Neural cell (in vitro differentiated cells): ENCODE results near the gene NAAA. TPM values are rescaled to one million over a fixed set of nuclear protein-coding genes. Genes with fewer than 3 reads are reported as not detected.
"Not testable (repeated sequence)": the region's sequence is repeated elsewhere in the genome, so short reads cannot be mapped to it uniquely, and the experiment has no call there.

Source experiments
- H2AFZ ChIP-seq: fragments of 200-600, 300-800 bp; sonication (generic), shearing (Covaris generic); 2 replicates; pipeline ENCODE4 v1.6.0; 2014; ENCODE audit warnings: low read depth, mild to moderate bottlenecking, antibody characterized with exemption, low read length, moderate library complexity
- H3F3A ChIP-seq: fragments of 200-600 bp; shearing (Covaris generic); 2 replicates; pipeline ENCODE4 v1.6.1; 2016; ENCODE audit warnings: mild to moderate bottlenecking, moderate library complexity, mixed read lengths, antibody characterized with exemption, low read length; ENCODE audit not compliant: insufficient read depth, poor library complexity, severe bottlenecking
- H3K27ac ChIP-seq: fragments of 200-600, 300-800 bp; sonication (generic), shearing (Covaris generic); 2 replicates; pipeline ENCODE4 v1.5.1; 2014; ENCODE audit warnings: mild to moderate bottlenecking, low read length, moderate library complexity
- H3K27me3 ChIP-seq: fragments of 300-800, 200-600 bp; sonication (generic), shearing (Covaris generic); 2 replicates; pipeline ENCODE4 v1.6.0; 2014; ENCODE audit warnings: mild to moderate bottlenecking, low read depth, low read length, moderate library complexity; ENCODE audit not compliant: insufficient read depth
- H3K36me3 ChIP-seq: fragments of 300-800, 200-600 bp; sonication (generic), shearing (Covaris generic); 2 replicates; pipeline ENCODE4 v1.5.1; 2014; ENCODE audit warnings: mild to moderate bottlenecking, antibody characterized with exemption, low read length, moderate library complexity; ENCODE audit not compliant: insufficient read depth
- H3K4me2 ChIP-seq: fragments of 300-800, 200-600 bp; sonication (generic), shearing (Covaris generic); 2 replicates; pipeline ENCODE4 v1.6.0; 2014; ENCODE audit warnings: mild to moderate bottlenecking, low read length
- H3K4me3 ChIP-seq: fragments of 300-800, 200-600 bp; sonication (generic), shearing (Covaris generic); 2 replicates; pipeline ENCODE4 v1.5.1; 2014; ENCODE audit warnings: mild to moderate bottlenecking, low read length, moderate library complexity
- H3K79me2 ChIP-seq: fragments of 200-600 bp; shearing (Covaris generic); replicated peaks from 2 replicates; pipeline ENCODE4 v1.6.0; 2014; ENCODE audit warnings: mild to moderate bottlenecking, low read length, moderate library complexity; ENCODE audit not compliant: insufficient read depth
- H3K9ac ChIP-seq: fragments of 300-800, 200-600 bp; sonication (generic), shearing (Covaris generic); 2 replicates; pipeline ENCODE4 v1.6.1; 2016; ENCODE audit warnings: mild to moderate bottlenecking, low read length, mixed read lengths
- H3K9me2 ChIP-seq: fragments of 200-600 bp; shearing (Covaris generic); 2 replicates; pipeline ENCODE4 v1.6.1; 2016; ENCODE audit warnings: mild to moderate bottlenecking, low read length, mixed read lengths; ENCODE audit not compliant: insufficient read depth
- H3K9me3 ChIP-seq: fragments of 200-600, 300-800 bp; sonication (generic), shearing (Covaris generic); 2 replicates; pipeline ENCODE4 v1.6.1; 2016; ENCODE audit warnings: mild to moderate bottlenecking, mixed run types, low read length, moderate library complexity, mixed read lengths
- H4K20me1 ChIP-seq: fragments of 200-600 bp; shearing (Covaris generic); 2 replicates; pipeline ENCODE4 v1.6.1; 2016; ENCODE audit warnings: mild to moderate bottlenecking, mixed run types; ENCODE audit not compliant: insufficient read depth
- EP300 ChIP-seq: fragments of 450-650 bp; conservative IDR thresholded peaks from 2 replicates; pipeline ENCODE4 v1.6.1; 2014; ENCODE audit warnings: antibody characterized with exemption, mild to moderate bottlenecking, moderate library complexity; ENCODE audit not compliant: poor library complexity, severe bottlenecking
- EZH2 ChIP-seq: fragments of 200-600, 300-800 bp; shearing (Covaris generic), sonication (generic); IDR thresholded peaks from 2 replicates; pipeline ENCODE4 v1.6.1; 2014; ENCODE audit warnings: antibody characterized with exemption, low read length, borderline replicate concordance, mild to moderate bottlenecking; ENCODE audit not compliant: insufficient read depth, poor library complexity, severe bottlenecking
- MXI1 ChIP-seq: fragments of 450-650 bp; conservative IDR thresholded peaks from 2 replicates; pipeline ENCODE4 v1.6.1; 2014; ENCODE audit warnings: antibody characterized with exemption, mild to moderate bottlenecking; ENCODE audit not compliant: poor library complexity, severe bottlenecking
- POLR2AphosphoS5 ChIP-seq: IDR thresholded peaks from 2 replicates; pipeline ENCODE4 v1.6.1; 2012
- RAD21 ChIP-seq: fragments of 450-650 bp; conservative IDR thresholded peaks from 2 replicates; pipeline ENCODE4 v1.6.1; 2014; ENCODE audit warnings: antibody characterized with exemption, mild to moderate bottlenecking, moderate library complexity
- SMC3 ChIP-seq: fragments of 450-650 bp; conservative IDR thresholded peaks from 2 replicates; pipeline ENCODE4 v1.6.1; 2014; ENCODE audit warnings: antibody characterized with exemption, mild to moderate bottlenecking, moderate library complexity; ENCODE audit not compliant: poor library complexity
- TAF1 ChIP-seq: IDR thresholded peaks from 2 replicates; pipeline ENCODE4 v1.6.1; 2012; ENCODE audit warnings: low read depth
- polyA plus RNA-seq: library from polyadenylated mRNA; depleted of rRNA; stranded (reverse); fragments of >200 nt; gene quantifications from 2 replicates; pipeline ENCODE4 v1.2.3, GENCODE V29; 2014
- TF ChIP-seq, protein P1 (sequence below): IDR thresholded peaks from 2 replicates; pipeline ENCODE4 v1.6.1; 2012; ENCODE audit warnings: borderline replicate concordance
- TF ChIP-seq, protein P2 (sequence below): fragments of 450-650 bp; IDR thresholded peaks from 2 replicates; pipeline ENCODE4 v1.5.1; 2014; ENCODE audit warnings: antibody characterized with exemption, mild to moderate bottlenecking, moderate library complexity; ENCODE audit not compliant: poor library complexity, severe bottlenecking

NAAA gene
- polyA plus RNA-seq, 1 donor from 2014 or later, result 11.9 TPM

DNA sequence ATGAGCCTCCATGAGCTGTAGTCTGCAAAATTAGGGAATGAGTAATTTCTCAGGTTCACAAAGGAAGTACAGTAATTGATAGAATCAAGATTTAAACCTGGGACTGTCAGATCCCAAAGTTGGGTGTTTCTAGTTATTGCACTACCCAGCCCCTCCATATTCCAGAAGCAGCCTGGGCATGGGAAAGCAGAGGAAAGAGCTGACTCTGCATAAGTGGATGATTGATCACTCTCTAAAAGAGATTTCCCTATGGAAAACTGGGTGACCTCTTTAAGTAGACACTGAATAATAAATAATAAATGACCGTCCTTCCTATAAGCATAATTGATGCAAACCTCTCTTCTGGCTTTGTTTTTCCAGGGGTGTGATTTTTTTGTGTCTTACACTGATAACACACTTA, 5.2 kb downstream of the NAAA start:
- TF ChIP-seq TAF1 (no peak), SMC3 (no peak), EZH2 (no peak), POLR2AphosphoS5 (no peak), MXI1 (no peak), RAD21 (no peak), EP300 (no peak)
- TF ChIP-seq, protein P1, sequence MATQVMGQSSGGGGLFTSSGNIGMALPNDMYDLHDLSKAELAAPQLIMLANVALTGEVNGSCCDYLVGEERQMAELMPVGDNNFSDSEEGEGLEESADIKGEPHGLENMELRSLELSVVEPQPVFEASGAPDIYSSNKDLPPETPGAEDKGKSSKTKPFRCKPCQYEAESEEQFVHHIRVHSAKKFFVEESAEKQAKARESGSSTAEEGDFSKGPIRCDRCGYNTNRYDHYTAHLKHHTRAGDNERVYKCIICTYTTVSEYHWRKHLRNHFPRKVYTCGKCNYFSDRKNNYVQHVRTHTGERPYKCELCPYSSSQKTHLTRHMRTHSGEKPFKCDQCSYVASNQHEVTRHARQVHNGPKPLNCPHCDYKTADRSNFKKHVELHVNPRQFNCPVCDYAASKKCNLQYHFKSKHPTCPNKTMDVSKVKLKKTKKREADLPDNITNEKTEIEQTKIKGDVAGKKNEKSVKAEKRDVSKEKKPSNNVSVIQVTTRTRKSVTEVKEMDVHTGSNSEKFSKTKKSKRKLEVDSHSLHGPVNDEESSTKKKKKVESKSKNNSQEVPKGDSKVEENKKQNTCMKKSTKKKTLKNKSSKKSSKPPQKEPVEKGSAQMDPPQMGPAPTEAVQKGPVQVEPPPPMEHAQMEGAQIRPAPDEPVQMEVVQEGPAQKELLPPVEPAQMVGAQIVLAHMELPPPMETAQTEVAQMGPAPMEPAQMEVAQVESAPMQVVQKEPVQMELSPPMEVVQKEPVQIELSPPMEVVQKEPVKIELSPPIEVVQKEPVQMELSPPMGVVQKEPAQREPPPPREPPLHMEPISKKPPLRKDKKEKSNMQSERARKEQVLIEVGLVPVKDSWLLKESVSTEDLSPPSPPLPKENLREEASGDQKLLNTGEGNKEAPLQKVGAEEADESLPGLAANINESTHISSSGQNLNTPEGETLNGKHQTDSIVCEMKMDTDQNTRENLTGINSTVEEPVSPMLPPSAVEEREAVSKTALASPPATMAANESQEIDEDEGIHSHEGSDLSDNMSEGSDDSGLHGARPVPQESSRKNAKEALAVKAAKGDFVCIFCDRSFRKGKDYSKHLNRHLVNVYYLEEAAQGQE, result no peak
- TF ChIP-seq, protein P2, sequence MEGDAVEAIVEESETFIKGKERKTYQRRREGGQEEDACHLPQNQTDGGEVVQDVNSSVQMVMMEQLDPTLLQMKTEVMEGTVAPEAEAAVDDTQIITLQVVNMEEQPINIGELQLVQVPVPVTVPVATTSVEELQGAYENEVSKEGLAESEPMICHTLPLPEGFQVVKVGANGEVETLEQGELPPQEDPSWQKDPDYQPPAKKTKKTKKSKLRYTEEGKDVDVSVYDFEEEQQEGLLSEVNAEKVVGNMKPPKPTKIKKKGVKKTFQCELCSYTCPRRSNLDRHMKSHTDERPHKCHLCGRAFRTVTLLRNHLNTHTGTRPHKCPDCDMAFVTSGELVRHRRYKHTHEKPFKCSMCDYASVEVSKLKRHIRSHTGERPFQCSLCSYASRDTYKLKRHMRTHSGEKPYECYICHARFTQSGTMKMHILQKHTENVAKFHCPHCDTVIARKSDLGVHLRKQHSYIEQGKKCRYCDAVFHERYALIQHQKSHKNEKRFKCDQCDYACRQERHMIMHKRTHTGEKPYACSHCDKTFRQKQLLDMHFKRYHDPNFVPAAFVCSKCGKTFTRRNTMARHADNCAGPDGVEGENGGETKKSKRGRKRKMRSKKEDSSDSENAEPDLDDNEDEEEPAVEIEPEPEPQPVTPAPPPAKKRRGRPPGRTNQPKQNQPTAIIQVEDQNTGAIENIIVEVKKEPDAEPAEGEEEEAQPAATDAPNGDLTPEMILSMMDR, result no peak
- no peaks in the 10 kb centered on the region for H3K9me2 ChIP-seq
- H3F3A ChIP-seq, result no peaks in the 10 kb centered on the region
- H3K4me3 ChIP-seq, result no peak overlapping the region
- H3K4me2 ChIP-seq, result no peak overlapping the region
- H4K20me1 ChIP-seq, result no peaks in the 10 kb centered on the region
- H3K27ac ChIP-seq, result no peak overlapping the region
- no peak overlapping the region for H2AFZ ChIP-seq
- H3K27me3 ChIP-seq, result peaks cover 10% of the 10 kb centered on the region
- H3K36me3 ChIP-seq, result no peaks in the 10 kb centered on the region
- no peaks in the 10 kb centered on the region for H3K79me2 ChIP-seq
- H3K9me3 ChIP-seq, result no peaks in the 10 kb centered on the region
- no peak overlapping the region for H3K9ac ChIP-seq

DNA sequence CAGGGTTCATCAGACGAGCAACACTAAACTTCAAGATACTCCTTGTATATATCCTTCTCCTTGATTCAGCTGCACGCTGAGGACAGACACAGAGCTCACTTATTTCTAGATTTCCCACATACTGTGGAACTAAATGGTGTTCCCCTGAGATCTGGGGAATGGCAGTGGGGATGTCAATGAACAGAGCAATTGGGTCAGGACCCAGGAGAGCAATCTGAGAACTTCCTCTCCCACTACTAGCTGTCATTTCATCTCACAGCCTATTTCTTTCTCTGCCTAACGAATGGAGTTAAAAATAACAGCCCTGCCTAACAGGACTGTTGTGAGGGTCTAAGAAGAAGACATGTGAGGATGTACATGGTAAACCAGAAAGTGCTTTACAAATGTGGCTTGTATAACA, 10.7 kb downstream of the NAAA start:
- H3K27ac ChIP-seq, result no peak overlapping the region
- H3K36me3 ChIP-seq, result no peaks in the 10 kb centered on the region
- H3K9ac ChIP-seq, result no peak overlapping the region
- no peak overlapping the region for H2AFZ ChIP-seq
- no peaks in the 10 kb centered on the region for H3K9me2 ChIP-seq
- no peak for TF ChIP-seq EZH2
- no peak for TF ChIP-seq POLR2AphosphoS5
- TF ChIP-seq, protein P1, result no peak
- TF ChIP-seq TAF1, result no peak
- TF ChIP-seq SMC3, result no peak
- TF ChIP-seq, protein P2, result no peak
- TF ChIP-seq RAD21, result no peak
- H3K4me3 ChIP-seq, result no peak overlapping the region
- no peaks in the 10 kb centered on the region for H3K27me3 ChIP-seq
- no peaks in the 10 kb centered on the region for H4K20me1 ChIP-seq
- no peaks in the 10 kb centered on the region for H3K9me3 ChIP-seq
- no peaks in the 10 kb centered on the region for H3F3A ChIP-seq
- no peaks in the 10 kb centered on the region for H3K79me2 ChIP-seq
- no peak overlapping the region for H3K4me2 ChIP-seq

DNA sequence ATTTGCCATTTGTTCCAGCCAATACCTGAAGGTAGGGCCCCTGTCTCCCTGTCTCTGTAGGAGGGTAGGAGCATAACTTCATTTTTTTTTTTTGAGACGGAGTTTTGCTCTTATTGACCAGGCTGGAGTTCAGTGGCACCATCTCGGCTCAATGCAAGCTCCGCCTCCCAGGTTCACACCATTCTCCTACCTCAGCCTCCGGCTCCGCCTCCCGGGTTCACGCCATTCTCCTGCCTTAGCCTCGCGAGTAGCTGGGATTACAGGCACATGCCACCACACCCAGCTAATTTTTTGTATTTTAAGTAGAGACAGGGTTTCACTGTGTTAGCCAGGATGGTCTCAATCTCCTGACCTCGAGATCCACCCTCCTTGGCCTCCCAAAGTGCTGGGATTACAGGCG, 15.9 kb downstream of the NAAA start:
- not testable (repeated sequence) for H4K20me1 ChIP-seq, H3K4me3 ChIP-seq, H3K36me3 ChIP-seq, H2AFZ ChIP-seq, H3K9ac ChIP-seq, H3K27ac ChIP-seq, H3K27me3 ChIP-seq, H3F3A ChIP-seq, H3K9me3 ChIP-seq, H3K79me2 ChIP-seq, H3K9me2 ChIP-seq, H3K4me2 ChIP-seq
